ENCODE results near the gene GSTM3.

DNA sequence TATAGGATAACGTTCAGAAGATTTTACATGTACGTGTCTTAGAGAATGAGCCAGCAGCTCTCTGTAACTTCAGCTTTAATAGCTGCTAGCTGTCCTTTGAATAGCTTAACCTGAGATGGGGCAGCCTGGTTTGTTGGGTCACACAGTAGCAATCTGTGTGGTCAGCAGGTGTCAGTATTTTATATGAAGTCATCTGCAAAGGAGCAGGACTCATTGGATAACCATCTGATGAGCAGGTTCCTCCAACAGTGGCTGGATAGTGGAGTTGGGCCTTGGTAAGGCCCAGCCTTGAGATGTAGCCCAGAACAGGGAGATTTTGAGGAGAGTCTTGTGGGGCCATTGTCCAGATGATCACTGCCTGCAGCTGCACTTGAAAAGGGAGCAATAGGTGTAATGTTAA lies 22.3 kb downstream of the GSTM3 start:
- TF ChIP-seq, protein P1, sequence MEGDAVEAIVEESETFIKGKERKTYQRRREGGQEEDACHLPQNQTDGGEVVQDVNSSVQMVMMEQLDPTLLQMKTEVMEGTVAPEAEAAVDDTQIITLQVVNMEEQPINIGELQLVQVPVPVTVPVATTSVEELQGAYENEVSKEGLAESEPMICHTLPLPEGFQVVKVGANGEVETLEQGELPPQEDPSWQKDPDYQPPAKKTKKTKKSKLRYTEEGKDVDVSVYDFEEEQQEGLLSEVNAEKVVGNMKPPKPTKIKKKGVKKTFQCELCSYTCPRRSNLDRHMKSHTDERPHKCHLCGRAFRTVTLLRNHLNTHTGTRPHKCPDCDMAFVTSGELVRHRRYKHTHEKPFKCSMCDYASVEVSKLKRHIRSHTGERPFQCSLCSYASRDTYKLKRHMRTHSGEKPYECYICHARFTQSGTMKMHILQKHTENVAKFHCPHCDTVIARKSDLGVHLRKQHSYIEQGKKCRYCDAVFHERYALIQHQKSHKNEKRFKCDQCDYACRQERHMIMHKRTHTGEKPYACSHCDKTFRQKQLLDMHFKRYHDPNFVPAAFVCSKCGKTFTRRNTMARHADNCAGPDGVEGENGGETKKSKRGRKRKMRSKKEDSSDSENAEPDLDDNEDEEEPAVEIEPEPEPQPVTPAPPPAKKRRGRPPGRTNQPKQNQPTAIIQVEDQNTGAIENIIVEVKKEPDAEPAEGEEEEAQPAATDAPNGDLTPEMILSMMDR (IDR thresholded peaks at IDR 0.05; ENCODE audit: insufficient read depth, low read length, poor library complexity, severe bottlenecking), result no peak
- no peak for TF ChIP-seq EZH2phosphoT487 (conservative IDR thresholded peaks at IDR 0.05; ENCODE audit: low read length)

Data from SU-DHL-6 (cell line).